GM12878 (cell line): Measurements from ENCODE around the gene ADAM10. TPM values are rescaled to one million over a fixed set of nuclear protein-coding genes. Genes with fewer than 3 reads are reported as not detected.

Source experiments
- ATAC-seq: fragments of 200-7000 bp; cut with Tn5 transposase; 3 replicates; pipeline ENCODE4 v1.9.1; 2020; ENCODE audit warnings: mild to moderate bottlenecking, moderate library complexity
- BruUV-seq: library from RNA; stranded (reverse); fragments of 400-500 nt; replicated peaks from 2 replicates; lab custom pipeline; 2021; lab: Mats Ljungman, UMichigan
- CTCF ChIA-PET: fragments of 300-600 bp; sonication (Branson Sonifier 250); formaldehyde crosslinking; extraction: SDS; loops from one replicate; lab custom pipeline; 2021; ENCODE audit warnings: inconsistent platforms; lab: Yijun Ruan, JAX
- POLR2A ChIA-PET: fragments of 350-600 bp; formaldehyde crosslinking; extraction: SDS; loops from one replicate; lab custom pipeline; 2021; ENCODE audit warnings: inconsistent platforms; lab: Charles Lee
- RAD21 ChIA-PET: fragments of 300-600 bp; sonication (Branson Sonifier 250); formaldehyde crosslinking; loops from one replicate; lab custom pipeline; 2023; ENCODE audit warnings: antibody characterized with exemption; ENCODE audit not compliant: unreplicated experiment; lab: Charles Lee
- SMC1A ChIA-PET: fragments of 300-600 bp; sonication (Branson Sonifier 250); formaldehyde crosslinking; loops from one replicate; lab custom pipeline; 2023; ENCODE audit not compliant: unreplicated experiment, uncharacterized antibody; lab: Charles Lee
- DNase-seq: peaks from one replicate; pipeline ENCODE4 v3.0.0-alpha.2; 2011; ENCODE audit warnings: low read depth, low spot score
- FAIRE-seq: peaks from 3 replicates; lab custom pipeline; 2011; peaks lifted over from hg19 to GRCh38; lab: Jason Lieb, UNC
- H2AFZ ChIP-seq: 2 replicates; pipeline ENCODE4 v1.6.0; 2011; ENCODE audit warnings: low read depth, low read length, control low read depth; ENCODE audit not compliant: control insufficient read depth
- H3K27ac ChIP-seq: 2 replicates; pipeline ENCODE4 v1.5.1; 2011; ENCODE audit warnings: control low read depth; ENCODE audit not compliant: control insufficient read depth, insufficient read depth
- H3K27me3 ChIP-seq, 2 experiments: replicated peaks in 1 of 2; 2 replicates each; pipeline versions ENCODE4 v1.6.0 to v1.6.1; 2011; ENCODE audit warnings: low read length in 1 of 2; ENCODE audit not compliant: control insufficient read depth in 2 of 2, insufficient read depth in 2 of 2
- H3K36me3 ChIP-seq, 2 experiments: 2 replicates each; pipeline ENCODE4 v1.5.1; 2011; ENCODE audit warnings: low read length in 1 of 2; ENCODE audit not compliant: control insufficient read depth in 2 of 2, insufficient read depth in 2 of 2
- H3K4me1 ChIP-seq: 2 replicates; pipeline ENCODE4 v1.6.1; 2011; ENCODE audit warnings: mild to moderate bottlenecking, low read length, moderate library complexity, mixed read lengths; ENCODE audit not compliant: control insufficient read depth, insufficient read depth
- H3K4me2 ChIP-seq: 2 replicates; pipeline ENCODE4 v1.6.0; 2011; ENCODE audit warnings: control low read depth; ENCODE audit not compliant: control insufficient read depth, insufficient read depth
- H3K4me3 ChIP-seq: fragments of 200-600 bp; sonication (generic); 2 replicates; pipeline ENCODE4 v1.5.1; 2016
- H3K79me2 ChIP-seq: 2 replicates; pipeline ENCODE4 v1.6.0; 2011; ENCODE audit warnings: low read length; ENCODE audit not compliant: control insufficient read depth, insufficient read depth
- H3K9ac ChIP-seq: 2 replicates; pipeline ENCODE4 v1.8.0; 2011; ENCODE audit warnings: low read length, control low read depth, mixed read lengths; ENCODE audit not compliant: control insufficient read depth, insufficient read depth
- H3K9me3 ChIP-seq: replicated peaks from 3 replicates; pipeline ENCODE4 v1.5.1; 2011; ENCODE audit warnings: mild to moderate bottlenecking, low read length; ENCODE audit not compliant: control insufficient read depth, insufficient read depth
- H4K20me1 ChIP-seq: 2 replicates; pipeline ENCODE4 v1.6.0; 2011; ENCODE audit not compliant: control insufficient read depth, insufficient read depth
- BACH1 ChIP-seq: fragments of 450-650 bp; IDR thresholded peaks from 2 replicates; pipeline ENCODE4 v1.6.1; 2017; ENCODE audit warnings: mild to moderate bottlenecking, borderline replicate concordance
- CHD1 ChIP-seq: IDR thresholded peaks from 2 replicates; pipeline ENCODE4 v1.6.1; 2012; ENCODE audit warnings: low read depth, low read length, improper control_type of control experiment
- DPF2 ChIP-seq: fragments of 450-650 bp; IDR thresholded peaks from 2 replicates; pipeline ENCODE4 v1.6.1; 2017; ENCODE audit warnings: mild to moderate bottlenecking
- FOXM1 ChIP-seq: IDR thresholded peaks from 2 replicates; pipeline ENCODE4 v1.6.1; 2012; ENCODE audit warnings: low read depth, mild to moderate bottlenecking, inconsistent platforms, low read length, moderate library complexity
- IKZF1 ChIP-seq: fragments of 450-650 bp; conservative IDR thresholded peaks from 2 replicates; pipeline ENCODE4 v1.6.1; 2017; ENCODE audit warnings: antibody characterized with exemption, mild to moderate bottlenecking
- NBN ChIP-seq: fragments of 450-650 bp; IDR thresholded peaks from 2 replicates; pipeline ENCODE4 v1.6.1; 2016
- NFYB ChIP-seq: IDR thresholded peaks from 2 replicates; pipeline ENCODE4 v1.6.1; 2011; ENCODE audit warnings: low read depth, mild to moderate bottlenecking, low read length, improper control_type of control experiment, moderate library complexity; ENCODE audit not compliant: insufficient read depth
- RB1 ChIP-seq: fragments of 450-650 bp; formaldehyde crosslinking; IDR thresholded peaks from 2 replicates; pipeline ENCODE4 v1.6.1; 2017; ENCODE audit warnings: mild to moderate bottlenecking, borderline replicate concordance
- ZNF207 ChIP-seq: fragments of 450-650 bp; IDR thresholded peaks from 2 replicates; pipeline ENCODE4 v1.6.1; 2014; ENCODE audit warnings: antibody characterized with exemption, mild to moderate bottlenecking, borderline replicate concordance
- ZNF24 ChIP-seq: fragments of 450-650 bp; IDR thresholded peaks from 2 replicates; pipeline ENCODE4 v1.6.1; 2017; ENCODE audit warnings: antibody characterized with exemption, mild to moderate bottlenecking
- WGBS: methylation state at CpG from one replicate; pipeline ENCODE4 v1.1.6; 2016; ENCODE audit warnings: low lambda C conversion rate; ENCODE audit not compliant: insufficient replicate concordance, insufficient coverage; ENCODE audit errors: missing lambda C conversion rate; 5-methylcytosine and 5-hydroxymethylcytosine counted together
- in situ Hi-C: fragments of 300-500 bp; cut with MboI; formaldehyde crosslinking; loops from 9 replicates; pipeline ENCODE4 v1.14.3; 2018; ENCODE audit warnings: mixed read lengths
- intact Hi-C: fragments of 100-400 bp; cut with micrococcal nuclease; formaldehyde crosslinking; loops from one replicate; pipeline ENCODE4 v1.14.2; 2022; ENCODE audit not compliant: unreplicated experiment
- polyA plus RNA-seq, 11 experiments: library from polyadenylated mRNA; depleted of rRNA in 4 of 11; unstranded in 6 of 11; stranded (reverse) in 5 of 11; fragments of >200 nt; fragmentation: Nextera tagmentation in 4 of 11; fragmentation: Illumina TruSeq in 1 of 11; extraction: Ambion mirVana in 4 of 11; extraction: Trizol in 1 of 11; gene quantifications; 1 replicate in 1 of 11; 2 replicates in 10 of 11; pipeline versions ENCODE4 v1.2.1 to v1.2.3, GENCODE V29; 2011 to 2016; ENCODE audit warnings: inconsistent platforms in 2 of 11, missing spikeins in 2 of 11, low read depth in 1 of 11
- total RNA-seq, 4 experiments: library from RNA; depleted of rRNA in 3 of 4; stranded (reverse); fragments of >200 nt in 3 of 4; fragmentation: Illumina TruSeq in 1 of 4; extraction: Trizol in 1 of 4; gene quantifications; 2 replicates each; pipeline versions ENCODE4 v1.2.1 to v1.2.3, GENCODE V29; 2013 to 2021
- TF ChIP-seq, protein P1 (sequence below): IDR thresholded peaks from 2 replicates; pipeline ENCODE4 v1.6.1; 2011; ENCODE audit warnings: borderline replicate concordance, low read depth, mild to moderate bottlenecking, moderate library complexity, low read length; ENCODE audit not compliant: insufficient read depth, poor library complexity, severe bottlenecking
- TF ChIP-seq, protein P2 (sequence below): fragments of 450-650 bp; conservative IDR thresholded peaks from 2 replicates; pipeline ENCODE4 v1.6.1; 2017; ENCODE audit warnings: mild to moderate bottlenecking, moderate library complexity
- TF ChIP-seq, protein P3 (sequence below): fragments of 450-650 bp; IDR thresholded peaks from 2 replicates; pipeline ENCODE4 v1.6.1; 2014; ENCODE audit warnings: mild to moderate bottlenecking
- TF ChIP-seq, protein P4 (sequence below): fragments of 450-650 bp; IDR thresholded peaks from 2 replicates; pipeline ENCODE4 v1.6.1; 2018; ENCODE audit warnings: mild to moderate bottlenecking, low read depth, moderate library complexity; ENCODE audit not compliant: partially characterized antibody

Gene ADAM10
- total and polyA plus RNA-seq, 10 of the 15 experiments (the other 5 are each of a cell fraction or from before 2014, with no cell fraction given) = 10.0 to 88.9 (median 51.7) TPM

DNA sequence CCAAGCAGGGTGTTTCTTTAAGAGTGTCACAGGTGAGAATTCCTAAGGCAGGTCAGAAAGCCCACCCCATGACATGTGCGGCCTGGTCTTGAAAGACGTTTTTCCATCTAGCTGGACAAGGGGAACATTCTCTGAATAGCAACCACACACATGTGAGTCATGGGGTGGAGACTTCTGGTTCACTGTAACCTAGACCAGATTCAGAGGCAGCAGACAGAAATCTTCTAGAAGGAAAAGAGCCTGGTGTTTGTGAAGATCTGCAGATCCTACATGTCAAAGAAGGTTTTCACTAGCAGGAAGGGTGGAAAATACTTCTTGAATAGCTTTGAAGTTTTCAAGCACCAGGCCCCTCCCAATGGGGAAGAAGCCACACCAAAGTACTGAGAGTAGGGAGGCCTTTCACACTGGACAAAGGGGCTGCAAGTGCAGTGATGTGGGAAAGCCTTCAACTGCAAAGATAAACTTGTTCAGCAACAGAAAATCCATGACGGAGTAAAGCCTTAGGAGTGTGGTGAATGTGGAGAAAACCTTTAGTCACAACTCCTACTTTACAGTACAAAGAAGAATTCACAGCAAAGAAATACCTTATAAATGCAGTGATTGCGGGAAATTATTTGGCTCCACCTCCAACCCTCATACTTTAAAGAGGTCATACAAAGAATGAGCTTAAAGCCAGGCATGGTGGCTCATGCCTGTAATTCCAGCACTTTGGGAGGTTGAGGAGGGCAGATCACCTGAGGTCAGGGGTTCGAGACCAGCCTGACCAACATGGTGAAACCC is 17.6 kb downstream of the ADAM10 start:
- 95% methylated on average over 5 of the region's 5 CpGs for WGBS
- Histone ChIP-seq H3K27ac (no peak overlapping the region), H3K27me3 (no peaks in the 10 kb centered on the region), H3K36me3 (no peaks in the 10 kb centered on the region; a peak in 1 of 4 replicates), H3K4me3 (no peak overlapping the region), H3K4me2 (no peak overlapping the region), H4K20me1 (no peaks in the 10 kb centered on the region; the same call in 1 of the 2 replicates), H3K9me3 (peaks cover 3% of the 10 kb centered on the region; the same call in 2 of the 3 replicates), H3K79me2 (peaks cover 85% of the 10 kb centered on the region), H2AFZ (no peak overlapping the region), H3K9ac (no peak overlapping the region), H3K4me1 (peaks cover 7% of the 10 kb centered on the region)
- in situ Hi-C loops (no loop called here), intact Hi-C loops (no loop called here)
- ChIA-PET SMC1A (interaction anchor here (0.8 to 1.4 kb wide), 2 partner anchors 16 to 93 kb away, joined by 3 to 4 read pairs; no protein-coding TSS in a partner anchor), RAD21 (interaction anchor here (1.3 kb wide), 1 partner anchor 15 kb away, joined by 3 read pairs; no protein-coding TSS in a partner anchor), CTCF (no interaction called here), POLR2A (interaction anchor here (1.0 kb wide), 1 partner anchor 11 kb away, joined by 3 read pairs; no protein-coding TSS in a partner anchor)
- TF ChIP-seq, protein P1, sequence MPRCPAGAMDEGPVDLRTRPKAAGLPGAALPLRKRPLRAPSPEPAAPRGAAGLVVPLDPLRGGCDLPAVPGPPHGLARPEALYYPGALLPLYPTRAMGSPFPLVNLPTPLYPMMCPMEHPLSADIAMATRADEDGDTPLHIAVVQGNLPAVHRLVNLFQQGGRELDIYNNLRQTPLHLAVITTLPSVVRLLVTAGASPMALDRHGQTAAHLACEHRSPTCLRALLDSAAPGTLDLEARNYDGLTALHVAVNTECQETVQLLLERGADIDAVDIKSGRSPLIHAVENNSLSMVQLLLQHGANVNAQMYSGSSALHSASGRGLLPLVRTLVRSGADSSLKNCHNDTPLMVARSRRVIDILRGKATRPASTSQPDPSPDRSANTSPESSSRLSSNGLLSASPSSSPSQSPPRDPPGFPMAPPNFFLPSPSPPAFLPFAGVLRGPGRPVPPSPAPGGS = no peak
- TF ChIP-seq ZNF207 (no peak), IKZF1 (no peak), BACH1 (no peak), CHD1 (no peak), NBN (no peak), NFYB (no peak), RB1 (no peak), FOXM1 (no peak), DPF2 (no peak), ZNF24 (no peak)
- TF ChIP-seq, protein P2, sequence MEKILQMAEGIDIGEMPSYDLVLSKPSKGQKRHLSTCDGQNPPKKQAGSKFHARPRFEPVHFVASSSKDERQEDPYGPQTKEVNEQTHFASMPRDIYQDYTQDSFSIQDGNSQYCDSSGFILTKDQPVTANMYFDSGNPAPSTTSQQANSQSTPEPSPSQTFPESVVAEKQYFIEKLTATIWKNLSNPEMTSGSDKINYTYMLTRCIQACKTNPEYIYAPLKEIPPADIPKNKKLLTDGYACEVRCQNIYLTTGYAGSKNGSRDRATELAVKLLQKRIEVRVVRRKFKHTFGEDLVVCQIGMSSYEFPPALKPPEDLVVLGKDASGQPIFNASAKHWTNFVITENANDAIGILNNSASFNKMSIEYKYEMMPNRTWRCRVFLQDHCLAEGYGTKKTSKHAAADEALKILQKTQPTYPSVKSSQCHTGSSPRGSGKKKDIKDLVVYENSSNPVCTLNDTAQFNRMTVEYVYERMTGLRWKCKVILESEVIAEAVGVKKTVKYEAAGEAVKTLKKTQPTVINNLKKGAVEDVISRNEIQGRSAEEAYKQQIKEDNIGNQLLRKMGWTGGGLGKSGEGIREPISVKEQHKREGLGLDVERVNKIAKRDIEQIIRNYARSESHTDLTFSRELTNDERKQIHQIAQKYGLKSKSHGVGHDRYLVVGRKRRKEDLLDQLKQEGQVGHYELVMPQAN = no peak
- TF ChIP-seq, protein P3, sequence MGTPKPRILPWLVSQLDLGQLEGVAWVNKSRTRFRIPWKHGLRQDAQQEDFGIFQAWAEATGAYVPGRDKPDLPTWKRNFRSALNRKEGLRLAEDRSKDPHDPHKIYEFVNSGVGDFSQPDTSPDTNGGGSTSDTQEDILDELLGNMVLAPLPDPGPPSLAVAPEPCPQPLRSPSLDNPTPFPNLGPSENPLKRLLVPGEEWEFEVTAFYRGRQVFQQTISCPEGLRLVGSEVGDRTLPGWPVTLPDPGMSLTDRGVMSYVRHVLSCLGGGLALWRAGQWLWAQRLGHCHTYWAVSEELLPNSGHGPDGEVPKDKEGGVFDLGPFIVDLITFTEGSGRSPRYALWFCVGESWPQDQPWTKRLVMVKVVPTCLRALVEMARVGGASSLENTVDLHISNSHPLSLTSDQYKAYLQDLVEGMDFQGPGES = no peak
- TF ChIP-seq, protein P4, sequence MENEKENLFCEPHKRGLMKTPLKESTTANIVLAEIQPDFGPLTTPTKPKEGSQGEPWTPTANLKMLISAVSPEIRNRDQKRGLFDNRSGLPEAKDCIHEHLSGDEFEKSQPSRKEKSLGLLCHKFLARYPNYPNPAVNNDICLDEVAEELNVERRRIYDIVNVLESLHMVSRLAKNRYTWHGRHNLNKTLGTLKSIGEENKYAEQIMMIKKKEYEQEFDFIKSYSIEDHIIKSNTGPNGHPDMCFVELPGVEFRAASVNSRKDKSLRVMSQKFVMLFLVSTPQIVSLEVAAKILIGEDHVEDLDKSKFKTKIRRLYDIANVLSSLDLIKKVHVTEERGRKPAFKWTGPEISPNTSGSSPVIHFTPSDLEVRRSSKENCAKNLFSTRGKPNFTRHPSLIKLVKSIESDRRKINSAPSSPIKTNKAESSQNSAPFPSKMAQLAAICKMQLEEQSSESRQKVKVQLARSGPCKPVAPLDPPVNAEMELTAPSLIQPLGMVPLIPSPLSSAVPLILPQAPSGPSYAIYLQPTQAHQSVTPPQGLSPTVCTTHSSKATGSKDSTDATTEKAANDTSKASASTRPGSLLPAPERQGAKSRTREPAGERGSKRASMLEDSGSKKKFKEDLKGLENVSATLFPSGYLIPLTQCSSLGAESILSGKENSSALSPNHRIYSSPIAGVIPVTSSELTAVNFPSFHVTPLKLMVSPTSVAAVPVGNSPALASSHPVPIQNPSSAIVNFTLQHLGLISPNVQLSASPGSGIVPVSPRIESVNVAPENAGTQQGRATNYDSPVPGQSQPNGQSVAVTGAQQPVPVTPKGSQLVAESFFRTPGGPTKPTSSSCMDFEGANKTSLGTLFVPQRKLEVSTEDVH = no peak
- BruUV-seq = no TSS peak
- FAIRE-seq (no peak), ATAC-seq (no peak), DNase-seq (no peak)
